Heart left ventricle (tissue), 16 donors: ENCODE data around the gene PGAM4. TPM values are rescaled to one million over a fixed set of nuclear protein-coding genes. Genes with fewer than 3 reads are reported as not detected.

ENCODE experiments used
- ATAC-seq, 4 donors: fragments of 200-7000 bp; cut with Tn5 transposase; one replicate each; pipeline ENCODE4 v1.9.1; 2020 to 2022; ENCODE audit warnings: moderate library complexity in 4 of 4, mild to moderate bottlenecking in 3 of 4, moderate number of reproducible peaks in 1 of 4
- DNase-seq, 5 donors: peaks; one replicate each; pipeline ENCODE4 v3.0.0-alpha.2; 2020
- H3K27ac ChIP-seq, 12 donors: fragments of 200-600 bp; sonication (generic) in 4 of 12; one replicate each; pipeline versions ENCODE4 v1.5.0 to v1.8.0; 2016 to 2022; ENCODE audit warnings: mild to moderate bottlenecking in 2 of 12
- H3K27me3 ChIP-seq, 9 donors: fragments of 200-600 bp; sonication (generic) in 2 of 9; one replicate each; pipeline versions ENCODE4 v1.5.1 to v1.8.0; 2016 to 2022; ENCODE audit warnings: mild to moderate bottlenecking in 3 of 9
- H3K36me3 ChIP-seq, 9 donors: fragments of 200-600 bp; sonication (generic) in 2 of 9; one replicate each; pipeline versions ENCODE4 v1.5.0 to v1.8.0; 2018 to 2022; ENCODE audit warnings: mild to moderate bottlenecking in 2 of 9
- H3K4me1 ChIP-seq, 12 donors: fragments of 200-600 bp; sonication (generic) in 4 of 12; one replicate each; pipeline versions ENCODE4 v1.5.0 to v1.8.0; 2016 to 2022; ENCODE audit warnings: mild to moderate bottlenecking in 3 of 12
- H3K4me3 ChIP-seq, 12 donors: fragments of 200-600 bp; sonication (generic) in 4 of 12; one replicate each; pipeline versions ENCODE4 v1.5.0 to v1.8.0; 2017 to 2022; ENCODE audit warnings: mild to moderate bottlenecking in 9 of 12, moderate library complexity in 4 of 12
- H3K9me3 ChIP-seq, 12 donors: fragments of 200-600 bp; sonication (generic) in 4 of 12; one replicate each; pipeline versions ENCODE4 v1.5.0 to v1.8.0; 2016 to 2022; ENCODE audit warnings: mild to moderate bottlenecking in 1 of 12
- POLR2A ChIP-seq, 2 donors: fragments of 450-650 bp; IDR thresholded peaks; one replicate each; pipeline ENCODE4 v1.6.1; 2017; ENCODE audit warnings: antibody characterized with exemption in 2 of 2, mild to moderate bottlenecking in 2 of 2, moderate library complexity in 2 of 2
- WGBS, 4 donors: extraction: QIAGEN DNeasy Blood & Tissue Kit in 2 of 4; methylation state at CpG; one replicate each; pipeline versions ENCODE4 v1.1.5 to v1.1.7; 2013 to 2018; 5-methylcytosine and 5-hydroxymethylcytosine counted together
- intact Hi-C, 10 donors: fragments of 100-400 bp; cut with DNase I; formaldehyde crosslinking; loops; one replicate each; pipeline versions ENCODE4 v1.11.1 to v1.14.2; 2022
- polyA plus RNA-seq, 2 donors: library from polyadenylated mRNA; stranded (reverse); fragments of 200-250 nt; gene quantifications; one replicate each; pipeline ENCODE4 v1.2.3, GENCODE V29; 2013
- total RNA-seq, 9 donors: library from RNA; depleted of rRNA in 2 of 9; stranded (reverse); fragments of >200 nt in 2 of 9; fragmentation: NEBNext Ultra II Directional in 3 of 9; extraction: Animal tissue kit (Norgen Biotek cat#: 25700) in 3 of 9; gene quantifications; one replicate each; pipeline versions ENCODE4 v1.1.0 to v1.2.4, GENCODE V29; 2016 to 2023
- TF ChIP-seq, protein P1 (sequence below), 12 donors: fragments of 200-600 bp; sonication (generic) in 4 of 12; IDR thresholded peaks; one replicate each; pipeline versions ENCODE4 v1.5.0 to v1.8.0; 2018 to 2022; ENCODE audit warnings: antibody characterized with exemption in 12 of 12, mild to moderate bottlenecking in 5 of 12
- donor health status: ischemic (EF 13 %, LVEDD 7.1; RV severe dilation, severe dysfunction).
- donor health status: healthy with polysubstance abuse.
- donor health status: DM: no; HTN: yes; CAD: no.
- donor health status: DM: no; HTN: no; CAD: no.
- donor health status: ischemic (EF 25% LVEDD 6.9; RV normal size, moderate dysfunction).
- donor health status: ischemic (EF 25% LVEDD 5.7; RV mildly dilated, moderate dysfunction).
- donor health status: healthy.
- donor health status: DM: yes; HTN: yes; CAD: no.
- donor health status: ischemic (EF 35%, LVEDD 5.7; RV mildly dilated, moderate dysfunction).
- donor health status: nonischemic (EF 11% LVEDD 7.7; RV severe dilation, severe dysfunction).
- donor health status: DM: yes; HTN: yes; CAD: no.
- donor health status: PGD.
- donor health status: ischemic (EF 29% LVEDD 5.4; RV normal size, mild dysfunction).
- donor health status: nonischemic (EF 23%, LVEDD 6.1; RV moderate dilation, normal function).

PGAM4 gene
- total and polyA plus RNA-seq, 11 donors: 0.19 TPM; not detected in 10

DNA sequence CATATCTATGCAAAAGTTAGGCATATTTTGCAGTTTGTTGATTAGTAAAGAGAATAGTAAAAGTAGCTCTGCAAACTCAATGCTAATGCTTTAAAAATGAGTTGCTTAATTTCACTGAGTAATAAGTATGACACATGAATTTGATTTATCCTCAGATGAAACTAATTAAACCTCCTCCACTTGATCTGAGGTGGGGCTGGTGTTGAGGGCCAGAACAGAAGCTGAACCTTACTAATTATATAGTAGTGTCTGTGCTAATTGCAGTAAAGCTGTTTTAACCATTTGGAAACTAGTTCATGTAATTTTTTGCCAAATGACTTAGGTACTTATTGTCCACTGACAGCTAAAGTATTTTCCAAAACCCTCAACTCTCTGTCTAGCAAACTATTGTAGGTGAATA lies 7.7 kb upstream of the PGAM4 start:
- DNase-seq (no peak), ATAC-seq (no peak)
- Histone ChIP-seq H3K36me3 (no peaks in the 10 kb centered on the region), H3K4me1 (no peaks in the 10 kb centered on the region), H3K27me3 (no peaks in the 10 kb centered on the region), H3K4me3 (no peak overlapping the region), H3K27ac (no peak overlapping the region), H3K9me3 (no peaks in the 10 kb centered on the region)
- TF ChIP-seq, protein P1, sequence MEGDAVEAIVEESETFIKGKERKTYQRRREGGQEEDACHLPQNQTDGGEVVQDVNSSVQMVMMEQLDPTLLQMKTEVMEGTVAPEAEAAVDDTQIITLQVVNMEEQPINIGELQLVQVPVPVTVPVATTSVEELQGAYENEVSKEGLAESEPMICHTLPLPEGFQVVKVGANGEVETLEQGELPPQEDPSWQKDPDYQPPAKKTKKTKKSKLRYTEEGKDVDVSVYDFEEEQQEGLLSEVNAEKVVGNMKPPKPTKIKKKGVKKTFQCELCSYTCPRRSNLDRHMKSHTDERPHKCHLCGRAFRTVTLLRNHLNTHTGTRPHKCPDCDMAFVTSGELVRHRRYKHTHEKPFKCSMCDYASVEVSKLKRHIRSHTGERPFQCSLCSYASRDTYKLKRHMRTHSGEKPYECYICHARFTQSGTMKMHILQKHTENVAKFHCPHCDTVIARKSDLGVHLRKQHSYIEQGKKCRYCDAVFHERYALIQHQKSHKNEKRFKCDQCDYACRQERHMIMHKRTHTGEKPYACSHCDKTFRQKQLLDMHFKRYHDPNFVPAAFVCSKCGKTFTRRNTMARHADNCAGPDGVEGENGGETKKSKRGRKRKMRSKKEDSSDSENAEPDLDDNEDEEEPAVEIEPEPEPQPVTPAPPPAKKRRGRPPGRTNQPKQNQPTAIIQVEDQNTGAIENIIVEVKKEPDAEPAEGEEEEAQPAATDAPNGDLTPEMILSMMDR (IDR thresholded peaks at IDR 0.05): no peak
- no peak for TF ChIP-seq POLR2A (IDR thresholded peaks at IDR 0.05)
- intact Hi-C loops: no loop called here

DNA sequence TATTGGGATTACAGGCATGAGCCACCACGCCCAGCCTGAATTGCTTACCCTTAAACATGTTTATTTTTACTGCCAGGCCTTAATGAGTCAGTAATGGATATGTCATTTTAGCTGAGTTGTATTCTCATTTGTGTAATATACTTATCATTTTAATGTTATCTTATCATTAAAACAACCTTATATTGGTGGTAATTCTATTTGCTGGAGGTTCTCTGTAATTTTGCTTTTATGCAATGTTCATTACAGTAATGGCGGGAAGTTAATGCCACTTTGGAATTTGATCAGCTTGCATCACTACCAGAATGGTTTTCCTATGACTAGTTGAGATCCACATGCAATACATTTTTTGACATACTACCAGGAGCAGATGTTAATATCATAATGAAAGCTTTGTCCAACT lies 6.3 kb upstream of the PGAM4 start:
- no peak overlapping the region for H3K27ac ChIP-seq
- no peak for TF ChIP-seq POLR2A (IDR thresholded peaks at IDR 0.05)
- TF ChIP-seq, protein P1 (IDR thresholded peaks at IDR 0.05): no peak
- WGBS, 4 donors: 67 to 100% (median 87%) methylated on average over 2 of the region's 2 CpGs
- no peak overlapping the region for H3K4me3 ChIP-seq
- no peaks in the 10 kb centered on the region for H3K4me1 ChIP-seq
- no peaks in the 10 kb centered on the region for H3K36me3 ChIP-seq
- no peaks in the 10 kb centered on the region for H3K27me3 ChIP-seq
- DNase-seq (no peak), ATAC-seq (no peak)
- intact Hi-C loops: no loop called here
- H3K9me3 ChIP-seq: no peaks in the 10 kb centered on the region

DNA sequence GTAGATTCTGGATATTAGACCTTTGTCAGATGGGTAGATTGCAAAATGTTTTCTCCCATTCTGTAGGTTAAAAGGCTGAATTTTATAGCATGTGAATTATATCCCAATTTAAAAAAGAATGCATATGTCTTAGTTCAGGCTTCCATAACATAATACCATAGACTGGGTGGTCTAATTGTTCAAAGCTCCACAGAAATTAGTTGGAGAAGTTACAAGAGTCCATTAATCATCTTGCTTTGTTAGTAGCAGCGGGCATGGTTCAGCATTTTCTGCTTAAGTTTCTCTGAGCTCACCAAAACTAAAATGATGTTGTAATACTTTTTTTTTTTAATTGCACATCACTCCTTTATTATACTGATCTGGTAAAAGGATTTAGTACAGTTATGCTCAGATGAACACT lies 1.8 kb downstream of the PGAM4 start:
- intact Hi-C loops: no loop called here
- H3K4me1 ChIP-seq: no peaks in the 10 kb centered on the region
- H3K4me3 ChIP-seq: no peak overlapping the region
- ATAC-seq (no peak), DNase-seq (no peak)
- WGBS, 4 donors: 61 to 100% (median 89%) methylated on average over 1 of the region's 1 CpG
- H3K27me3 ChIP-seq: no peaks in the 10 kb centered on the region
- H3K27ac ChIP-seq: no peak overlapping the region
- no peaks in the 10 kb centered on the region for H3K9me3 ChIP-seq
- H3K36me3 ChIP-seq: no peaks in the 10 kb centered on the region
- TF ChIP-seq POLR2A (IDR thresholded peaks at IDR 0.05): no peak
- TF ChIP-seq, protein P1 (IDR thresholded peaks at IDR 0.05): no peak

DNA sequence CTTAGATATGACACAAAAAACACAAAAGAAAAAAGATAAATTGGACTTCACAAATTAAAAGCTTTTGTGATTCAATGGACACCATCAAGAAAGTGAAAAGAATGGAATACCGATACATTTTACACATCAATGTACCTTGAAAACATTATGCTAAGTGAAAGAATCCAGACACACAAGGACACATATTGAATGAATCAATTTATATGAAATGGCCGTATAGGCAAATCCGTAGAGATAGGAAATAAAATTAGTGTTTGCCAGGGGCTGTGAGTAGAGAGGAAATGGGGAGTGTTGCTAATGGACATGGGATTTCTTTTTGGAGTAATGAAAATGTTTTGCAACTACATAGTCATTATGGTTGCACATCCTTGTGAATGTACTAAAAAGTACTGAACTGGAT lies 3.1 kb downstream of the PGAM4 start:
- no peaks in the 10 kb centered on the region for H3K9me3 ChIP-seq
- no peaks in the 10 kb centered on the region for H3K4me1 ChIP-seq
- DNase-seq: no peak
- TF ChIP-seq, protein P1 (IDR thresholded peaks at IDR 0.05): no peak
- TF ChIP-seq POLR2A (IDR thresholded peaks at IDR 0.05): no peak
- no peak for ATAC-seq
- no peaks in the 10 kb centered on the region for H3K36me3 ChIP-seq
- no peaks in the 10 kb centered on the region for H3K27me3 ChIP-seq
- WGBS, 4 donors: 88 to 95% (median 90%) methylated on average over 3 of the region's 3 CpGs
- intact Hi-C loops: no loop called here
- H3K4me3 ChIP-seq: no peak overlapping the region
- H3K27ac ChIP-seq: no peak overlapping the region
